Prostate gland (tissue), 2 donors: ENCODE measurements around the gene EIF4A2. TPM values are rescaled to one million over a fixed set of nuclear protein-coding genes. Genes with fewer than 3 reads are reported as not detected.

Source experiments
- DNase-seq: peaks from one replicate; pipeline ENCODE4 v3.0.0-alpha.2; 2019; ENCODE audit warnings: low spot score
- H3K27ac ChIP-seq, 2 donors: fragments of 200-600 bp; sonication (generic); 2 replicates each; pipeline ENCODE4 v1.5.1; 2017 to 2019
- H3K27me3 ChIP-seq: fragments of 200-600 bp; sonication (generic); replicated peaks from 2 replicates; pipeline ENCODE4 v1.5.1; 2019; ENCODE audit not compliant: insufficient read depth
- H3K36me3 ChIP-seq, 2 donors: fragments of 200-600 bp; sonication (generic); 1 replicate in 1 of 2; 2 replicates in 1 of 2; pipeline versions ENCODE4 v1.5.1 to v1.8.1; 2017 to 2019
- H3K4me1 ChIP-seq: fragments of 200-600 bp; sonication (generic); replicated peaks from 2 replicates; pipeline ENCODE4 v1.5.1; 2019
- H3K4me3 ChIP-seq, 2 donors: fragments of 200-600 bp; sonication (generic); 2 replicates each; pipeline ENCODE4 v1.5.1; 2017 to 2019
- H3K9me3 ChIP-seq: fragments of 200-600 bp; sonication (generic); 2 replicates; pipeline ENCODE4 v1.5.1; 2017
- CTCF ChIP-seq, 4 experiments: fragments of 200-600 bp in 2 of 4; fragments of 450-650 bp in 2 of 4; sonication (generic) in 2 of 4; IDR thresholded peaks; 1 replicate in 3 of 4; 2 replicates in 1 of 4; pipeline ENCODE4 v1.5.1; 2016 to 2019; ENCODE audit warnings: antibody characterized with exemption in 4 of 4, mild to moderate bottlenecking in 2 of 4, moderate library complexity in 2 of 4
- POLR2A ChIP-seq: fragments of 450-650 bp; IDR thresholded peaks from one replicate; pipeline ENCODE4 v1.6.1; 2016; ENCODE audit warnings: antibody characterized with exemption, mild to moderate bottlenecking
- POLR2AphosphoS5 ChIP-seq: sonication (generic); formaldehyde crosslinking; IDR thresholded peaks from one replicate; pipeline ENCODE4 v1.6.1; 2017; ENCODE audit warnings: antibody characterized with exemption
- WGBS: methylation state at CpG from one replicate; pipeline ENCODE4 v1.1.5; 2018; 5-methylcytosine and 5-hydroxymethylcytosine counted together
- intact Hi-C: fragments of 100-400 bp; cut with DNase I; formaldehyde crosslinking; loops from one replicate; pipeline ENCODE4 v1.14.2; 2022
- total RNA-seq, 2 donors: library from RNA; depleted of rRNA; stranded (reverse); fragments of >200 nt; gene quantifications; one replicate each; pipeline ENCODE4 v1.1.0, GENCODE V29; 2016

EIF4A2 gene
- total RNA-seq, 2 donors from 2014 or later = 291 to 402 TPM

DNA sequence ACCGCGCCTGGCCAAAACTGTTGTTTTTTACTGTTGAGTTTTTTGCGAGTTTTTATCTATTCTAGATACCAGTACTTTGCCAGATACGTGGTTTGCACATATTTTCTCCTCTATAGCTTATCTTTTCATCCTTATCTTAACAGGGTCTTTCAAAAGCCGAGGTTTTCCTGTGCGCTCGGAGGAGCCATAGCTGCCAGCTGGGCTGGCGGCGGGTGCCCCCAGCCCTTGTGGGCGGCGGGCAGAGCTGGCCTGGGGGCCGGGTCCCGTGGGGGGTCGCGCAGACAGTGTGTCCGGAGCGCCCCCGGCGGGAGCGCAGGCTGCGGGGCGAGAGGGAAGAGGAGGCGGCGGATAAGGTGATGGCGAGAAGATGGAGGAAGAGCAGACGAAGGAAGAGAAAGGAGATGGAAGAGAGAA lies 11.1 kb upstream of the EIF4A2 start:
- TF ChIP-seq CTCF (IDR thresholded peaks at IDR 0.05) (no peak), POLR2AphosphoS5 (no peak), POLR2A (no peak)

DNA sequence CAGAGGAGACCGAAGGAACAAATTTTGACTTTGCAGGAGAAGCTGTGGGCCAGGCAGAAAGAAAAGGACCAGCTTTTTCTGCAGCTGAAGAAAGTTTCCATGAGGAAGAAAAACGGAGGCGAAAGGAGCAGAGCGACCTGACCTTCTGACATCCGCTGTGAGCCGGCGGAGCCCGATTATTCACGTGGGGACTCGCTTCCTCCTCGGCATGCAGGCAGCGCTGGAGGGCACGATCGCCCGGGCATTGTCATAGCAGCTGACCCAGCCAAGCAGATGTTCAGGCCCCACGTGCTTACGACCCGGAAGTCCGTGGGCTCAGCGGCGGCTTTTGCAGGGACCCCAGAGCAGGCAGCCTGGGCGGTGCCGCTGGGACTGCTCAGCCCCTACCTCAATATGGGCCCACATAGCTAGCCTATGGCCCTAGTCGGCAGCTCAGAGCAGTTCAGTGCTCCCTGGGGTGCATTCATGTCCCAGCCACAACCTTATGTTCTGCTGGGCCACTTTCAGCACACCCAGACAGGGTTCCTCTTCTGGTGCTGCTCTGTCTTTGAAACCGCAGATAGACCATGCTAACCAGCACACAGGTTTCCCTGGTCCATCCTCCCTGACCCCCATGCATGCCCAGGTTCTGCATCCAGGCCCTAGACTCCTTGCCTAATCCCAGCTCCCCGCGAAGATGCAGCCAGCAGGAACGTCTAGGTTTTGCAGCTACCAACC lies 10.5 kb upstream of the EIF4A2 start:
- Histone ChIP-seq H3K27me3 (no peaks in the 10 kb centered on the region), H3K4me1 (no peaks in the 10 kb centered on the region), H3K36me3 (no peaks in the 10 kb centered on the region), H3K27ac (no peak overlapping the region), H3K9me3 (no peaks in the 10 kb centered on the region), H3K4me3 (peak overlapping the region; percentile 18 to 26)
- intact Hi-C loops = no loop called here
- TF ChIP-seq POLR2A (no peak), POLR2AphosphoS5 (peak; percentile 11)
- 21% methylated on average over 20 of the region's 28 CpGs for WGBS
- DNase-seq = peak; percentile 29

More for the DNA sequence above, 11.1 kb upstream of the EIF4A2 start:
- intact Hi-C loops = no loop called here
- Histone ChIP-seq H3K4me1 (no peaks in the 10 kb centered on the region), H3K4me3 (peak overlapping the region; percentile 18 to 26), H3K27me3 (no peaks in the 10 kb centered on the region), H3K9me3 (no peaks in the 10 kb centered on the region), H3K27ac (no peak overlapping the region), H3K36me3 (no peaks in the 10 kb centered on the region)
- WGBS = 15% methylated on average over 26 of the region's 26 CpGs
- no peak for DNase-seq

GRCh38 chr3:186775999-186776398 lies 7.4 kb upstream of the EIF4A2 start:
- Histone ChIP-seq H3K9me3 (no peaks in the 10 kb centered on the region), H3K36me3 (no peaks in the 10 kb centered on the region), H3K4me1 (no peaks in the 10 kb centered on the region), H3K4me3 (no peak overlapping the region), H3K27ac (no peak overlapping the region), H3K27me3 (no peaks in the 10 kb centered on the region)
- TF ChIP-seq CTCF (IDR thresholded peaks at IDR 0.05) (no peak), POLR2A (no peak), POLR2AphosphoS5 (no peak)
- intact Hi-C loops = no loop called here
- DNase-seq = no peak
- WGBS = 58% methylated on average over 8 of the region's 8 CpGs

GRCh38 chr3:186779204-186779603 lies 4.2 kb upstream of the EIF4A2 start:
- Histone ChIP-seq H3K27ac (no peak overlapping the region), H3K27me3 (no peaks in the 10 kb centered on the region), H3K36me3 (no peaks in the 10 kb centered on the region), H3K4me1 (no peaks in the 10 kb centered on the region), H3K9me3 (no peaks in the 10 kb centered on the region), H3K4me3 (no peak overlapping the region)
- WGBS = 90% methylated on average over 5 of the region's 5 CpGs
- no peak for TF ChIP-seq CTCF (IDR thresholded peaks at IDR 0.05)
- TF ChIP-seq POLR2A = no peak
- TF ChIP-seq POLR2AphosphoS5 = no peak
- intact Hi-C loops = no loop called here
- DNase-seq = no peak

DNA sequence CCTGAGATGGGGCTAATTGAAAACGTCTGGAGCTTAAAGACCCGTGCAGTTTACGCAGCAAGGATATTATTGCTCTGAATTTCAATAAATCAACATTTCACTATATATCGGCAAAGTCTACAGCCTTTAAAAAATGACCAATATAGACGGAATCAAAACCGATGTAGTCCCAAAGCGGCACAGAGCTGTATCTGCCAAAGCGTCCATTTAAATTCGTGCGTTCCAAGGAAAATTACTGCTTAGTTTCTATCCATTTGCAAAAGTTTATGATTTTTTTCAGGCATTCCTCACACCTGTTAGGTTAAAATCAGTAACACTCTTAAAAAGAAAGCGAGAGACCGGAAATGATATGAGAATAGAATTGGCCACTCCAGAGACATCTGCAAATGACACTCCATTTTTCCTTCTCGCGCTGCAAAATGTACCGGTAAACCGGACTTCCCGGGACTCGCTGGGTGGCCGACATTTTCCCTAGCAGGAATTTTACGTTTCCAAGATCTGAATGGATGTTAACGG lies 777 bp upstream of the EIF4A2 start:
- DNase-seq = no peak
- Histone ChIP-seq H3K4me1 (peaks cover 5% of the 10 kb centered on the region), H3K27ac (peak overlapping the region; percentile 99), H3K4me3 (peak overlapping the region; percentile 78 to 88), H3K27me3 (no peaks in the 10 kb centered on the region), H3K9me3 (no peaks in the 10 kb centered on the region), H3K36me3 (peaks cover 0 to 19% of the 10 kb centered on the region in 2 donors)
- 4% methylated on average over 21 of the region's 21 CpGs for WGBS
- no peak for TF ChIP-seq CTCF (IDR thresholded peaks at IDR 0.05)
- intact Hi-C loops = loop anchor here (2.0 to 10.0 kb wide), 3 partner anchors 24 to 848 kb away; partner anchors contain the start of genes DNAJB11, RFC4 and TRA2B
